HepG2 (cell line): ENCODE measurements around the gene ATXN7L3. TPM values are rescaled to one million over a fixed set of nuclear protein-coding genes. Genes with fewer than 3 reads are reported as not detected.

Experiments
- AKNA ChIP-seq: sonication (generic); formaldehyde crosslinking; IDR thresholded peaks from 2 replicates; pipeline ENCODE4 v1.4.0; 2020; ENCODE audit warnings: missing genetic modification reagents, borderline replicate concordance
- FOXA3 ChIP-seq: IDR thresholded peaks from 2 replicates; pipeline ENCODE4 v1.6.1; 2016; ENCODE audit warnings: missing genetic modification reagents, missing compliant biosample characterization
- KIAA2018 ChIP-seq: sonication (generic); formaldehyde crosslinking; IDR thresholded peaks from 2 replicates; pipeline ENCODE4 v1.5.0; 2020; ENCODE audit warnings: mild to moderate bottlenecking, missing genetic modification reagents, borderline replicate concordance
- MEIS1 ChIP-seq: sonication (generic); formaldehyde crosslinking; IDR thresholded peaks from 2 replicates; pipeline ENCODE4 v1.9.0; 2021; ENCODE audit warnings: mild to moderate bottlenecking, missing genetic modification reagents, moderate library complexity, borderline replicate concordance
- MTERF4 ChIP-seq: sonication (generic); formaldehyde crosslinking; IDR thresholded peaks from 2 replicates; pipeline ENCODE4 v1.8.0; 2023; ENCODE audit warnings: mild to moderate bottlenecking, missing genetic modification reagents
- SOX6 ChIP-seq, 2 experiments: fragments of 450-650 bp in 1 of 2; sonication (generic) in 1 of 2; formaldehyde crosslinking in 1 of 2; IDR thresholded peaks; 2 replicates each; pipeline versions ENCODE4 v1.4.0 to v1.6.1; 2017 to 2020; ENCODE audit warnings: antibody characterized with exemption in 1 of 2, mild to moderate bottlenecking in 1 of 2, missing genetic modification reagents in 1 of 2
- STAT5B ChIP-seq: sonication (generic); formaldehyde crosslinking; IDR thresholded peaks from 2 replicates; pipeline ENCODE4 v1.4.0; 2020; ENCODE audit warnings: missing genetic modification reagents
- TBL1XR1 ChIP-seq: fragments of 150-350 bp; IDR thresholded peaks from 2 replicates; pipeline ENCODE4 v1.6.1; 2014; ENCODE audit warnings: borderline replicate concordance, low read length; ENCODE audit not compliant: partially characterized antibody
- ZNF207 ChIP-seq: fragments of 450-650 bp; IDR thresholded peaks from 2 replicates; pipeline ENCODE4 v1.6.1; 2016; ENCODE audit warnings: antibody characterized with exemption, borderline replicate concordance
- ZNF292 ChIP-seq: sonication (generic); formaldehyde crosslinking; IDR thresholded peaks from 2 replicates; pipeline ENCODE4 v1.8.1; 2022; ENCODE audit warnings: mild to moderate bottlenecking, low read depth, missing genetic modification reagents, borderline replicate concordance
- polyA plus RNA-seq, 8 experiments: library from polyadenylated mRNA; depleted of rRNA in 3 of 8; stranded (reverse) in 7 of 8; unstranded in 1 of 8; fragments of >200 nt; fragmentation: Illumina TruSeq in 4 of 8; extraction: Trizol in 4 of 8; gene quantifications; 2 replicates each; pipeline versions ENCODE4 v1.2.1 to v1.2.3, GENCODE V29; 2011 to 2016; ENCODE audit warnings: low read depth in 4 of 8, missing spikeins in 1 of 8, mixed read lengths in 1 of 8; ENCODE audit not compliant: insufficient read depth in 1 of 8
- total RNA-seq, 5 experiments: library from RNA; depleted of rRNA; stranded (reverse); fragments of >200 nt; fragmentation: Illumina TruSeq; extraction: Trizol; gene quantifications; 2 replicates each; pipeline ENCODE4 v1.2.3, GENCODE V29; 2016; ENCODE audit warnings: low read depth in 1 of 5

ATXN7L3 gene
- total and polyA plus RNA-seq, 2 of the 13 experiments (the other 11 are each of a cell fraction or from before 2014, with no cell fraction given): 44.5 to 59.1 TPM

GRCh38 chr17:44218344-44219107, 18.8 kb upstream of the ATXN7L3 start (continued):
- TF ChIP-seq ZNF207: no peak
- peak; percentile 31 for TF ChIP-seq FOXA3 (CRISPR knock-in tag)
- no peak for TF ChIP-seq MTERF4 (CRISPR knock-in tag)
- no peak for TF ChIP-seq TBL1XR1
- TF ChIP-seq STAT5B (CRISPR knock-in tag): no peak
- no peak for TF ChIP-seq SOX6 (IDR thresholded peaks at IDR 0.05)
- peak; percentile 35; the same call in 1 of the 2 replicates for TF ChIP-seq SOX6 (CRISPR knock-in tag; IDR thresholded peaks at IDR 0.05)
- TF ChIP-seq ZNF292: no peak
- no peak for TF ChIP-seq MEIS1
- TF ChIP-seq AKNA (CRISPR knock-in tag): no peak
- TF ChIP-seq KIAA2018 (CRISPR knock-in tag): no peak
